Epithelial cell of alveolus of lung (primary cell): ENCODE data around the gene PCDHAC2. TPM values are rescaled to one million over a fixed set of nuclear protein-coding genes. Genes with fewer than 3 reads are reported as not detected.

ENCODE experiments used
- total RNA-seq: library from RNA; depleted of rRNA; stranded (reverse); fragments of >200 nt; gene quantifications from 2 replicates; pipeline ENCODE4 v1.2.1, GENCODE V29; 2015

The PCDHAC2 gene
- total RNA-seq: 0.39 TPM in 1 of 2 replicates, not detected in the other

GRCh38 chr5:140966293-140967225 is at the start of gene PCDHAC2:
PCDHAC2 (plus strand) TSS chr5:140966476; CDS start chr5:140966767, 291 bp downstream.

GRCh38 chr5:140925806-140926442 is 40.4 kb upstream of the PCDHAC2 start, which contains the start of gene PCDHAC1:
PCDHAC1 (plus strand) TSS chr5:140926299; CDS start chr5:140926893, 594 bp downstream.

Other genes starting within 250 kb of the PCDHAC2 start
- not detected in 2 replicates for gene PCDHA1, start 180.3 kb upstream of the PCDHAC2 start, total RNA-seq
- not detected in 2 replicates for gene PCDHA2, start 171.6 kb upstream of the PCDHAC2 start, total RNA-seq
- under 0.01 TPM in 1 of 2 replicates, not detected in the other for gene PCDHA3, start 165.4 kb upstream of the PCDHAC2 start, total RNA-seq
- 0.48 TPM in 1 of 2 replicates, not detected in the other for gene PCDHA4, start 159.4 kb upstream of the PCDHAC2 start, total RNA-seq
- gene PCDHA5, start 144.9 kb upstream of the PCDHAC2 start, total RNA-seq: not detected in 2 replicates
- not detected in 2 replicates for gene PCDHA6, start 138.5 kb upstream of the PCDHAC2 start, total RNA-seq
- gene PCDHA7, start 132.2 kb upstream of the PCDHAC2 start, total RNA-seq: under 0.01 TPM in 1 of 2 replicates, not detected in the other
- not detected in 2 replicates for gene PCDHA8, start 125.3 kb upstream of the PCDHAC2 start, total RNA-seq
- under 0.01 TPM in 1 of 2 replicates, not detected in the other for gene PCDHA9, start 118.1 kb upstream of the PCDHAC2 start, total RNA-seq
- under 0.01 TPM in 1 of 2 replicates, not detected in the other for gene PCDHA10, start 110.6 kb upstream of the PCDHAC2 start, total RNA-seq
- gene PCDHA11, start 97.5 kb upstream of the PCDHAC2 start, total RNA-seq: not detected in 2 replicates
- gene PCDHA12, start 91.2 kb upstream of the PCDHAC2 start, total RNA-seq: under 0.01 TPM in 1 of 2 replicates, not detected in the other
- gene PCDHA13, start 84.4 kb upstream of the PCDHAC2 start, total RNA-seq: not detected in 2 replicates
- 0.26 TPM in 1 of 2 replicates, not detected in the other for gene PCDHAC1, start 40.2 kb upstream of the PCDHAC2 start, total RNA-seq
- gene PCDHB1, start 84.9 kb downstream of the PCDHAC2 start, total RNA-seq: not detected in 2 replicates
- under 0.01 and 1.2 TPM in 2 replicates for gene PCDHB2, start 128.1 kb downstream of the PCDHAC2 start, total RNA-seq
- 0.13 and 0.16 TPM in 2 replicates for gene PCDHB3, start 134.0 kb downstream of the PCDHAC2 start, total RNA-seq
- gene PCDHB4, start 155.3 kb downstream of the PCDHAC2 start, total RNA-seq: under 0.01 TPM in 1 of 2 replicates, not detected in the other
- gene PCDHB5, start 168.7 kb downstream of the PCDHAC2 start, total RNA-seq: 0.39 and 1.3 TPM in 2 replicates
- gene PCDHB6, start 183.6 kb downstream of the PCDHAC2 start, total RNA-seq: 0.64 TPM in 1 of 2 replicates, not detected in the other
- under 0.01 and 1.9 TPM in 2 replicates for gene PCDHB7, start 206.2 kb downstream of the PCDHAC2 start, total RNA-seq
- gene PCDHB8, start 211.3 kb downstream of the PCDHAC2 start, total RNA-seq: not detected in 2 replicates
- gene PCDHB16, start 215.9 kb downstream of the PCDHAC2 start, total RNA-seq: 0.08 and 0.13 TPM in 2 replicates
- gene PCDHB9, start 220.7 kb downstream of the PCDHAC2 start, total RNA-seq: 0.08 TPM in 1 of 2 replicates, not detected in the other
- gene PCDHB10, start 225.9 kb downstream of the PCDHAC2 start, total RNA-seq: 0.13 and 0.24 TPM in 2 replicates
- 0.13 and 1.7 TPM in 2 replicates for gene PCDHB11, start 233.2 kb downstream of the PCDHAC2 start, total RNA-seq
- 0.08 TPM in 1 of 2 replicates, not detected in the other for gene PCDHB12, start 242.2 kb downstream of the PCDHAC2 start, total RNA-seq
- 0.26 and 1.0 TPM in 2 replicates for gene PCDHB13, start 247.4 kb downstream of the PCDHAC2 start, total RNA-seq